Keratinocyte (primary cell): Measurements from ENCODE around the gene SKIC8.

Experiments
- EZH2 ChIP-seq: IDR thresholded peaks from one replicate; pipeline ENCODE4 v1.6.1; 2012; ENCODE audit warnings: inconsistent platforms, mild to moderate bottlenecking, low read length, moderate library complexity
- TF ChIP-seq, protein P1 (sequence below), 3 experiments: IDR thresholded peaks in 1 of 3; conservative IDR thresholded peaks in 1 of 3; optimal IDR thresholded peaks in 1 of 3; 2 replicates in 2 of 3; 3 replicates in 1 of 3; pipeline versions ENCODE3 to v1.5.1; 2011; ENCODE audit warnings: low read length in 3 of 3, mild to moderate bottlenecking in 3 of 3, moderate library complexity in 2 of 3, control low read depth in 1 of 3, inconsistent platforms in 1 of 3; ENCODE audit not compliant: insufficient read depth in 2 of 3; ENCODE audit errors: extremely low read depth in 1 of 3

GRCh38 chr15:78272316-78272715 lies 27.1 kb downstream of the SKIC8 start:
- TF ChIP-seq, protein P1, sequence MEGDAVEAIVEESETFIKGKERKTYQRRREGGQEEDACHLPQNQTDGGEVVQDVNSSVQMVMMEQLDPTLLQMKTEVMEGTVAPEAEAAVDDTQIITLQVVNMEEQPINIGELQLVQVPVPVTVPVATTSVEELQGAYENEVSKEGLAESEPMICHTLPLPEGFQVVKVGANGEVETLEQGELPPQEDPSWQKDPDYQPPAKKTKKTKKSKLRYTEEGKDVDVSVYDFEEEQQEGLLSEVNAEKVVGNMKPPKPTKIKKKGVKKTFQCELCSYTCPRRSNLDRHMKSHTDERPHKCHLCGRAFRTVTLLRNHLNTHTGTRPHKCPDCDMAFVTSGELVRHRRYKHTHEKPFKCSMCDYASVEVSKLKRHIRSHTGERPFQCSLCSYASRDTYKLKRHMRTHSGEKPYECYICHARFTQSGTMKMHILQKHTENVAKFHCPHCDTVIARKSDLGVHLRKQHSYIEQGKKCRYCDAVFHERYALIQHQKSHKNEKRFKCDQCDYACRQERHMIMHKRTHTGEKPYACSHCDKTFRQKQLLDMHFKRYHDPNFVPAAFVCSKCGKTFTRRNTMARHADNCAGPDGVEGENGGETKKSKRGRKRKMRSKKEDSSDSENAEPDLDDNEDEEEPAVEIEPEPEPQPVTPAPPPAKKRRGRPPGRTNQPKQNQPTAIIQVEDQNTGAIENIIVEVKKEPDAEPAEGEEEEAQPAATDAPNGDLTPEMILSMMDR (optimal IDR thresholded peaks at IDR 0.05 in 1 of 3, IDR thresholded peaks at IDR 0.05 in 1 of 3, conservative IDR thresholded peaks at IDR 0.05 in 1 of 3; ENCODE audit: extremely low read depth in 1 of 3, insufficient read depth in 2 of 3, low read length in 3 of 3): no peak
- no peak for TF ChIP-seq EZH2
